Measurements from ENCODE around the gene CCDC93.

CCDC93 gene

GRCh38 chr2:118013724-118014491, at the start of gene CCDC93:
CCDC93 (minus strand) TSS chr2:118014070; CDS start chr2:118013995, 75 bp downstream.
- DNase-seq (ENCODE audit: low read depth in 3 of 3): peak; percentile 66 to 74 (median 69)

- no peak for DNase-seq (ENCODE audit: low read depth in 3 of 3)
Observed at GRCh38 chr2:118062669-118063068, 48.8 kb upstream of the CCDC93 start.

- no peak for DNase-seq (ENCODE audit: low read depth in 3 of 3)
Observed at GRCh38 chr2:118062048-118062447, 48.2 kb upstream of the CCDC93 start.

- no peak for DNase-seq (ENCODE audit: low read depth in 3 of 3)
Observed at GRCh38 chr2:118061135-118061955, 47.5 kb upstream of the CCDC93 start.

- no peak for DNase-seq (ENCODE audit: low read depth in 3 of 3)
Observed at GRCh38 chr2:118059919-118060478, 46.1 kb upstream of the CCDC93 start.

GRCh38 chr2:118058951-118059350, 45.1 kb upstream of the CCDC93 start:
- no peak for DNase-seq (ENCODE audit: low read depth in 3 of 3)

GRCh38 chr2:118056801-118057200, 42.9 kb upstream of the CCDC93 start:
- DNase-seq (ENCODE audit: low read depth in 3 of 3): no peak

- DNase-seq (ENCODE audit: low read depth in 3 of 3): no peak
Observed at GRCh38 chr2:118056165-118056534, 42.3 kb upstream of the CCDC93 start.

- no peak for DNase-seq (ENCODE audit: low read depth in 3 of 3)
Observed at GRCh38 chr2:118055512-118056164, 41.8 kb upstream of the CCDC93 start.

- DNase-seq (ENCODE audit: low read depth in 3 of 3): no peak
Observed at GRCh38 chr2:118054213-118055008, 40.5 kb upstream of the CCDC93 start.

GRCh38 chr2:118053681-118054080, 39.8 kb upstream of the CCDC93 start:
- no peak for DNase-seq (ENCODE audit: low read depth in 3 of 3)

GRCh38 chr2:118052474-118052873, 38.6 kb upstream of the CCDC93 start:
- DNase-seq (ENCODE audit: low read depth in 3 of 3): no peak

- no peak for DNase-seq (ENCODE audit: low read depth in 3 of 3)
Observed at GRCh38 chr2:118051826-118052358, 38.0 kb upstream of the CCDC93 start.

GRCh38 chr2:118050974-118051373, 37.1 kb upstream of the CCDC93 start:
- no peak for DNase-seq (ENCODE audit: low read depth in 3 of 3)

GRCh38 chr2:118050386-118050785, 36.5 kb upstream of the CCDC93 start:
- DNase-seq (ENCODE audit: low read depth in 3 of 3): no peak

- DNase-seq (ENCODE audit: low read depth in 3 of 3): no peak
Observed at GRCh38 chr2:118049816-118050140, 35.9 kb upstream of the CCDC93 start.

GRCh38 chr2:118049140-118049815, 35.4 kb upstream of the CCDC93 start:
- no peak for DNase-seq (ENCODE audit: low read depth in 3 of 3)

GRCh38 chr2:118048401-118048800, 34.5 kb upstream of the CCDC93 start:
- DNase-seq (ENCODE audit: low read depth in 3 of 3): no peak

GRCh38 chr2:118047380-118047826, 33.5 kb upstream of the CCDC93 start:
- DNase-seq (ENCODE audit: low read depth in 3 of 3): no peak

- DNase-seq (ENCODE audit: low read depth in 3 of 3): no peak
Observed at GRCh38 chr2:118046634-118047210, 32.9 kb upstream of the CCDC93 start.
